Prostate gland (tissue), 1 donor: ENCODE results near the gene RIPPLY2.

Experiments
- POLR2A ChIP-seq: fragments of 450-650 bp; IDR thresholded peaks from one replicate; pipeline ENCODE4 v1.6.1; 2016; ENCODE audit warnings: antibody characterized with exemption, mild to moderate bottlenecking
- POLR2AphosphoS5 ChIP-seq: sonication (generic); formaldehyde crosslinking; IDR thresholded peaks from one replicate; pipeline ENCODE4 v1.6.1; 2017; ENCODE audit warnings: antibody characterized with exemption

GRCh38 chr6:83889621-83890020, 36.5 kb downstream of the RIPPLY2 start:
- TF ChIP-seq POLR2A (no peak), POLR2AphosphoS5 (no peak)
